Activated CD4-positive, alpha-beta T cell treated with anti-CD3 and anti-CD28 coated beads, Interleukin-10, Interleukin-2, amounts not matched to agents 100 ng/mL and 50 ng/mL, durations not matched to agents 16 hours and 8 hours (primary cell): Measurements from ENCODE around the gene CHN2.
"Not testable (repeated sequence)": the region's sequence is repeated elsewhere in the genome, so short reads cannot be mapped to it uniquely, and the experiment has no call there.

Experiments used
- DNase-seq: peaks from one replicate; pipeline ENCODE4 v3.0.0-alpha.2; 2020

The CHN2 gene

DNA sequence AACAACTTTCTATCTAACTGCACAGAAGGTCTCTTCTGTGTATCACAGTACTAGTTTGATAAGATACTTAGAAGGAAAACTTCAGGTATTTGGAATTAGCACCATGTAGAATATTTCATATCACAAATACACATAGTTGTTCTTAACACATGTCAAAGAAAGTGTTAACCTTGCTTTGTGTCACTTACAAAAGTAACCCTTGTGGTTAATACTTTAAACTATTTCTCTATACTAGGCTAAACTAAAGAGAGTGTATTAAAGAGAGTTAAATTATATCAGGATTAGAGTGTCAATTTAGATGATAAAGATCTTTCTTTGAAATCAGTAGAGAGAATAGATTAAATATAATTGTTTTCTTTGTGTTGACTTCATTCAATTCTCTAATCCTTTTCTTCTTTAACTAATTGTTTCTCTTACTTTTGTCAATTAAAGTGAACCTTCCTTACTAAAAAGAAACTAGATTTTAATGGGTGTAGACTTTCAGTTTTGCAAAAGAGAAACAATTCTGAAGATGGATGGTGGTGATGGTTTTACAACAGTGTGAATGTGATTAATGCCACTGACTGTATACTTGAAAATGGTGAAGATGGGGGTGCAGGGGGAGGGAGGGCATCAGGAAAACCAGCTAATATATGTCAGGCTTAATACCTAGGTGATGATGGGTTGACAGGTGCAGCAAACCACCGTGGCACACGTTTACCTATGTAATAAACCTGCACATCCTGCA lies 67.8 kb downstream of the CHN2 start:
- DNase-seq = no peak

DNA sequence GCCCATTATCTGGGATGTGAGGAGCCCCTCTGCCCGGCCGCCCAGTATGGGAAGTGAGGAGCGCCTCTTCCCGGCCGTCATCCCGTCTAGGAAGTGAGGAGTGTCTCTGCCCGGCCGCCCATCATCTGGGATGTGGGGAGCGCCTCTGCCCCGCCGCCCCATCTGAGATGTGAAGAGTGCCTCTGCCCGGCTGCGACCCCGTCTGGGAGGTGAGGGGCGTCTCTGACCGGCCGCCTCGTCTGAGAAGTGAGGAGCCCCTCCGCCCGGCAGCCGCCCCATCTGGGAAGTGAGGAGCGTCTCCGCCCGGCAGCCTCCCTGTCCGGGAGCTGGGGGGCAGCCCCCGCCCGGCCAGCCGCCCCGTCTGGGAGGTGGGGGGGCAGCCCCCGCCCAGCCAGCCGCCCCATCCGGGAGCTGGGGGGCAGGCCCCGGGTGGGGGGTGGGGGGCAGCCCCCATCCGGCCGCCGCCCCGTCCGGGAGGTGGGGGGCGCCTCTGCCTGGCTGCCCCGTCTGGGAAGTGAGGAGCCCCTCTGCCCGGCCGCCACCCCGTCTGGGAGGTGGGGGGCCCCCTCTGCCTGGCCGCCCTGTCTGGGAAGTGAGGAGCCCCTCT lies 69.1 kb downstream of the CHN2 start:
- not testable (repeated sequence) for DNase-seq

DNA sequence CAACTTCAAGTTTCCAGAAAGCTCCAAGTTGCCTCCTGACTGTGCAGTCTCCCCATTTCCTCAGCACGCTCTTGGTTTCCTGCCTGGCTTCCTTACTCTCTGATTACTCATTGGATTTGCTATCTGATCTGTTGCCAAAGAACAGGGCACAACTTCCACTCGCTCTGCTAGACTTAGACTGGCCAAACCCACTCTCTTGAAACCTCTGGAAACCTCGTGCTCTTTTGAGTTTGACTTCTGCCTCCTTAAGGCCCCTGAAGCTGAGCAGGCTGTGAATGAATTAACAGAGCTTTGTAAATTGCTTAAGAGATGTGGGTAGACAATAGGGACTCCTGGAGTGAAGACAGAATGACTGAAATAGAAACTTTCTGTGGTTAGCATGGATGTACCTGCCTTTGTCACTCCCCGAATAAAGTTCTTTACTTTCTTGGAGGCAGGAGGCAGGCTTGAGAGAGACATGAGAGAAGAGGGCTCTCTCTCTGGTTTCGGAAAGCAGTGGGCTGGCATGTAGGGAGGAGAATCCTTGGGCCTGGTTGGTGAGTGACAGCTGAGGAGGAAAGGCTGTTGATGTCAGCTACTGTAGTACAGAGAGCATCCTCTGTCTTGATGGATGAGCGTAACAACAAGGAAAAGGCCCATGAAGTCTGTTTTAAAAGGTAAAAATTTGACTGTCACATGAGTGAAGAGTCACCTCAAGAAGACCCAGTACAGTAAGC lies 70.8 kb downstream of the CHN2 start:
- DNase-seq = peak; percentile 80

DNA sequence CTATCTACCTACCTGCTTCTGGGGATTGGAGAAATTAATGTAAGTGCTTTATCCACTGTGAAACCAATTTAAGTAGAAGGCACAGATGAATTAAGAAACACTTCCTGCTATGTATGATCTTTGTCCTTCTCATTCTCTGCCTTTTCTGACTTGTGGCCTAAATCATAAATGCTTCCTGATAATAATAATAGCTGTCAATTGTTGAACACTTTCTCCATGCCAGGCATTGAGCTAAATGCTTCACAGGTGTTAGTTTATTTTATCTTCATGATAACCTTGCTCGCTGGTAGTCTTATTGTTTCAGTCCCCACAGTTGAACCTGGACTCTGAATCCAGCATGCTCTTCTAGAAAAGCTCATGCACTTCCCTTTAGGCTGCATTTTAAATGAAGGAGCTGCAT lies 75.4 kb downstream of the CHN2 start:
- no peak for DNase-seq

DNA sequence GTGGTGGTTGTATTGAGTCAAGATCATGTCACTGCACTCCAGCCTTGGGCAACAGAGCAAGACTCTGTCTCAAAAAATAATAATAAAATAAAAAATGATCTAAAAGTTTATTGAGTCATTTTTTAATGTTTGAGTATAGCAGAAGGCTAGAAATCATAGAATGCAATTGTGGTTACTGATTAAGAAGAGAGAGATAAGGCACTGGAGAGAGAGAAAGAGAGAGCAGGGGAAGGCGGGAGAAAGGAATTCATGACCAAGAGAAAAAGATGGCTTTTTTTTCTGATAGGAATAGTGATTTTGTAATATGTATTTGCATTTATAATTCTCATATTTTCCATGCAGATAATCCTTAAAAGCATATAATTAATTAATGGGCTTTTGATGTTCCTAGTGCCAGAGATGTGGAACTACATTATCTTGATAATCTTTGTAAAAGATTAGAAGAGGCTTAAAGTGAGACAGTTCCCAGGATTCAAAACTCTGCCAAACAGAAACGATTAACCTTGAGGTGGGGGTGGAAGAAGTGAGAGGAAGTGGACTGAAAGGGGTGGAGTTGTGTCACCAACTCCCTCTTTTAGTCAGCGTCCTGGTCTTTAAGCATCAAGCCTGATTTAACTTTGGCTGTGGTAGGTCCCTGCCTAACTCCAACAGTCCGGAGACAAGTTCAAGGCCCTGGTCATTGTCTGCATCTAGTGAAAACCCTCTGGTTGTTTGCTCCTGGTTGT lies 76.2 kb downstream of the CHN2 start:
- peak; percentile 68 for DNase-seq

DNA sequence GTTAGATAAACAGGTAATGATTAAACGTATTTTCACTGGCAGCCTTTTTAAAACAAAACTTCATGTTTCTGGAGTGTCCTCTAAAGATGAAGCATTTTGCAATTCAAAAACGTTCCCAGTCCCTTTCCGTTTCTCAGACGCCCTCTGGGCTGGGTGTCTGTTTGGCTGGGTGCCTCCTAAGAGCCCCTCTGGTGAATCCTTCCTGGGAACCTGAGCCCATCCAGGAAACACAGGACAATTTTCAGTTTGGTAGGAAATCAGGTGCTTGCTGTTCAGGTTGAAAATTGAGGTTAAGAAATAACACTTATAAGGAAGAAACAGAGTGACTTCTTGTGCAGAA lies 76.7 kb downstream of the CHN2 start:
- no peak for DNase-seq

DNA sequence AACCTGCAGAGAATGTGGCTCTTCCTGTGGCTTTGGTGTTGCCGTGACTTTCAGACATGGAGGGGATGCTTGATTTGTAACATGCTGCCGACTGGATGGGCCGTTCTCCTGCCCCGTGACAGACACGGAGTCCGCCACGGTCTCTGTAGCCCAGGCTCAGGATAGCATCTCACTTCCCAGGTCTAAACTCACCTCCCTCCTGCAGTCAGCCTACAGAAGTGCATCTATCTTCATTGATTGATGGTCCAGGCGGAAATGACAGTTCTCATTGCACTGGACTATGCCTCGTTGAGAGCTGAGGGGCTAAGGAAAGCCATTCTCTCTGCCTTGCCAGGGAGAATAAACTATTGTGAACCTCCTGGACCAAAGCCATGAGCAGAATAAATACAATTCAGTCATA lies 77.5 kb downstream of the CHN2 start:
- no peak for DNase-seq

DNA sequence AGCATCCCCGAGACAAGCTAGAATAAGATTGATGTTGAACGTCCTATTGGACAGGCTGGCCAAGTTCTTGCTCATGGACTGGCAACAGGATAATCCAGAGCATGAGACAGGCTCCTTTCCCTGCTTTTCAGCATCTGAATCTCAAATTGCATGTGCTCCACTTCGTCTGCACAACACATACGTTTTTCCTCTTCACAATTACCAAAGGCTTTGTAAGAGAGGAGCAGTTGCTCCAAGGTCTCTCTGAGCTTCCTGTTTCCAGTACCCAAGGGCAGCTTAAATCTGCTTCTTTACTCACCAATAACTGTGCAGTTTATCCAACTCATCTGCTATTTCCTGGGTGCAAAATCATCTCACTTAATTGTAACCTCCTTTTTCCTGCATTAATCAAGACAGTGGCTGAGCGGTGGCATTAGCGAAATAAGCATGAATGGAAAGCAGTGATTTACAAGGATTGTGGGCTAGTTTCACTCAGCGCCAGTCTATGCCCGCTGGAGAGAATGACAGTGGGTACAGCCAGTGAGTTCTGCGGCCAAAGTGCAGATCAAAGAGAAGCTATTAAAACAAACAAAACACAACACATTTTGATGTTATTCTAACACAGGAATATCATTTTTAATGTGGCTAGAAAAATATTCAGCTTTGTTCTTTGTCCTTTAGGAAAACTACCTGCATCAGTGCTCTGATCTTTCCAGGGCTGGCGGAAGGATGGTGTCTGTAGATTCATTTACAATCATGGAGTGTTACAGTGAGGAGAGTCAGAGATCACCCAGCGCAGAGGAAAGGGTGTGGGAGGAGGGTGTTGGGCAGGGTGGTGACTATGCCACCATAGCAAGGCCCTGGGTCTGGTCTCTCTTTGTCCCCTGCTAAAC lies 79.8 kb downstream of the CHN2 start:
- DNase-seq = no peak

DNA sequence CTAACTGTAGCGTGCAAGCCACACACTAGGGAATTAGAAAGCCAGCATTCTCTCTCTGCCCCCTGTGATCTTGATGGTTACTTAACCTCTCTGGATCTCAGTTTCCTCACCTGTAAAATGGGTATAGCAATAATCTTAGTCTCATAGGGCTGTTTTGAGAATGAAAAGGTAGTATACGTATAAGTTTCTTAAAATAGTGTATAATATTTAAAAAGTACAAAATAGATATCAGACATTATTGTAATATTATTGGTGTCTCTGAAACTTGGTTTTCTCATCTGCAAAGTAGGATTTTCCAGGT lies 80.4 kb downstream of the CHN2 start:
- DNase-seq = no peak

DNA sequence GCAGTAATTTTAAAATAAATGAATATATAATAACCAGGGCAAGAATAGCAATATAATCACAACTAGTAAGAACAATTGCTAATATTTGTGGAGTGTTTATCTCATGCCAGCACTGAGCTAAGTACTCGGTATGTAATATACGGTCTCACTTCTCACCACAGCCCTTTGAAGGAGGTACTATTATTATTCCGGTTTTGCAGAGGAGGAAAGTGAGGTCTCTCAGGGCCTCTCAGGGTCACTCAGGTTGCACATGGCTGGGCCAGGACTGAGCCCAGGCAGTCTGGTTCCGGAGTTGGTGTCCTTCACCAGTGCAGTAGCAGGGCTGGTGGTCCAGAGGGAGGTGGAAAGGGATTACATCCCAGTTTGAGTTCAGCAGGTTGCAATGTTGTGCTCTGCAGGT lies 80.9 kb downstream of the CHN2 start:
- no peak for DNase-seq

DNA sequence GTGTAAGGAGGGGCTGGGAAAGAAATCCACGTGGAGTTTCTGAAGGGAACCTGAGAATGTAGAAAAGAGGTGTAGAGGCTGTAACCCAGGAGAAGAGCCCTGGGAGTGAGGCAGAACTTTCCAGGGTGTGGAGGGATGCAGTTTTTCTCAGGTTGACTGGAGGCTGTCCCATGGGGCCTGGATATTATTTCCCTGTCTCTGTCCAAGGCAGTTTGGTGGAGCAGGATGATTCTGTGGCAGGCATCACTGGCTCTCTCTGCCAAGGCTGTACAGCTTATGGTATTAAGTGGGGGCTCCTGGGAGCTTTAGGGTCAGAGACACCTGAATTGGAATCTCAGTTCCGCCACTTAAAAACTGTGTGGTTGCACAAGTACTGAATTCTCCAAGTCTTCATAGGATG lies 81.6 kb downstream of the CHN2 start:
- DNase-seq = no peak

DNA sequence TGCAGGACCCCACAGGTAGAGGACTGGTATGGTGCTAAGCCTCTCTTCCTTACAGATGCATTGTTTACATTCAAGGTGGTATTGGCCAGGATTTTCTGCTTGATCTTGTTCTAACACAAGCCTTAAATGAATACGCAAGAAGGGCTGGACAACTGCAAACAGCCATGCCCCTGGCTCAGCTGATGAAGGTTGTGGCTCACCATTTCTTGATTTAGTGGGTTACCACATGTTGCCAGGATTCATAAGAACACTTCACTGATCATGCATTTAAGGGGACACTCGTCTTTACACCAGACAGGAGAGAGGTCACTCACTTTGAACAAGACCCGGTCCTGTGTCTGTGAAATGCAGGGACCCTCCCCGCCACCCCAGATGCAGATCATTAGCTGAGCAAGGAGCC lies 82.2 kb downstream of the CHN2 start:
- no peak for DNase-seq

DNA sequence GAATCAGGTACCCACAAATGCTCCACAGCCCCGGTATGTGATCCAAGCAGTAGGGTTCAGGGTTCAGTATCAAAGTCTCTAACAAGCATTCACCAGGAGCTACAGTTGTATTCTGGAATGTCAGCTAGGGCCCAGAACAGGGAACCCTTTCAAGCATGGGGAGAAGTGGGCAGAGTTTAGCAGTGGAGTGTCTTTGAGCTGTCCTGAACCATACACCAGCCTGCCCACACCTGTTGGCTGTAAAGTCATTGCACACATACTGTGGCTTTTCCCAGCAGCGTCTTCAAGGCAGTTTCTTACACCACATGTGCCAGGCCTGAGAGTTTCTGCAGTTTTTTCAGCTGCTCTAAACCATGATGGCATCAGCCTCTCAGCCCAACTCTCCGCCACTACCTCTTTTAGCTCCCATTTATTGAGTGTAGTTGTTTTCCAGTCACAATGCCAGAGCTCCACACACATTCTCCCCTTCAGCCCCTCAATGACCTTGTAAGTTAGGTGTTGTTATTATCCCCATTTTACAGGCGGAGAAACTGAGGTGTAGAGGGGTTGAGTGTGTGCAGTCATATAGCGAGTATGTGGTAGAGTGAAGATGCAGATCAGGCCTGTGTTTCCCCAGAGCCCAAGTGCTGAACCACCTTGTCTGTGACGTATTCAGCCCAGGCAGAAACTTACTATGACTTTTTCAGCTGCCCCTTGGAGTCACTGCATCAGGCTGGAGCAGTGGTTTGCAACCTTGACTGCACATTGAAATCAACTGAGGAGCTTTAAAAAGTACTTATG lies 83.1 kb downstream of the CHN2 start:
- peak; percentile 83 for DNase-seq

DNA sequence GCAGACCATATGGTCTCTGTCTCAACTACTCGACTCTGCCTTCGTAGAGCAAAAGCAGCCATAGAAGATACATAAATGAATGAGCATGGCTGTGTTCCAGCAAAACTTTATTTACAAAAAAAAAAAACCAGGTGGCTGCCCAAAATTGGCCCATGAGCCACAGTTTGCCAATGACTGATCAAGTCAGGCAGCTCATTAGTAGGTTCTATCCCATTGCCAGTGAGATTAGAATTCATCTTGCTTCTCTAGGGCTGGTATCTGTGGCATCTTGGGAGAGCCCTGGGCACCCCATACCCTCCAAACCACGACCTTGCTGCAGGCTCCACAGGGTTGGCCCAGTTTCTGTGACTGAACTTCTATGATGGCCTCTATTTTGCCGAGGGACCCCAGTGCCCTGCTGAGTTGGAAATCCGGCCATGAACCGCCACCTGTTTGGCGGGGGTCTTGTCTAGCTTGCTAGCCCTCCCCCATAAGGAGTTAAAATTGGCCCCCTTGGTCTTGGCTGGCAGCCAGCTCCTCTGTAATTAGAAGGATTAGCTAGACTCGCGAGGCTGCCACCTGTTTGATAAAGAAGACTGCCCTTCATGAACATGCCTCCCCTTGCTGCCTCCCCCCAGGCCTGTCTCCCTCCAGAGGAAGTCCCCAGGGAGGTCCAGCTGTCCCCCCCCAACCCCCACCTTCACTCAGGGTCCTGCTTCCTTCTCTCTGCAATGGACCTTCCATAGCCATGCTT lies 83.9 kb downstream of the CHN2 start:
- DNase-seq = no peak

DNA sequence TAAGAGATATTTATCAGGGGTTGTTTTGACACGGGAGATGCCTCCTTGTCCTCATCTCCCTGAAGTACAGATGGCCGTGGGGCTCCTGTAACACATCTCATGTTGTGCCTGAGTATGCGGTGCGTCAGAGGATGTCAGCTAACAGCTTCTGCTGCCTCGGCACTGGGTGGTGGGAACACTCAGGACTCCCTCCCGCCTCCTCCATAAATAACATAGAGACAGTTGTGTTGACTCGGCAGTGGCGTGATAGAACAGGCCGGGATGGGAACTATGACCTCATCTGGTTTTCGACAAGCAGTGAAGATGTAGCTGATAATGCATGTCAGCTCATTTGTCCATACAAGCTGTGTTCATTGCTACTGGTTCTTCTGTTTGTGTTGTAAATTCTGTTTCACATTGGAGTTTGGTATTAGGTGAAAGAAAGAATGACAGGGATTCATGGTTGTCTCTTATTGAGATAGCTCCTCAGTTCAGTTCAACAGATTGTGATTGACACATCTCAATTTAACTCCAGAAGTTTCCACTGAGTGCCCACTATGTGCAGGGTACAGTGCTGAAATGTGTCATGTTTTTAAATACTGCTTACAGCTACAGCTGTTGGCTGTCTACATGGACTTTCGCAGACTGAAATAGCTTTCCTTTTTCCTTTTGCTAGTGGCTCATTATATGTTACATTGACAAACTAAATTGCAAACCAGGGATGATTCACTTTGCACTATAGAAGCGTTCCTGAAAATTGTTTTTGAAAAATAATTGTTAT lies 87.4 kb downstream of the CHN2 start:
- DNase-seq = no peak

DNA sequence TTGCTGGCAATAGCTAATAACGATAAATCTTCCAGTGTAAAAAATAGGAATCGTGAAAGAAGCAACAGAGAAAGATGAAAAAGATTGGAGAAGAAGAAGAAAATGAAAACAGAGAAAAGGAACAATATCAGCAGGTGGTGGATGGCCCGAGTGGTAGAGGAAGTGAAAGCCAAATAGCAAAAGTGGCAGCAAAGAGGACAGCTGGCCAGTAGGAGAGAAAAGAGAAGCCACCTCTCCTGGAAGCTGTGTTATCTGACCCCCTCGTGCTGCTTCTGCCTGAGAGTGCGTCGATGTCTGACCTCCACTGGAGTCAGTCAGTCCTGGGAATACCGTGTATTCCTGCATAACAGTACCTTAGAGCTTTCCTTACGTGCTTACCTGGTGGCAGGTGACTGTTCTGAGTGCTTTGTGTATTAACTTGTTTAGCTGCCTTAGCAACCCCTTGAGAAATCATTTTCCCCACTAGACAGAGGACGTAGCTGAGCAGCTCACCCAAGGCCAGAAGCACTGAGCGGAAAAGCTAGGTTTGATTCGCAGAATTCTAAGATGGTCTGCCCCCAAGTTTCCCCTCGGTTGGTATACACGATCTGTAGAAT lies 88.3 kb downstream of the CHN2 start:
- no peak for DNase-seq

DNA sequence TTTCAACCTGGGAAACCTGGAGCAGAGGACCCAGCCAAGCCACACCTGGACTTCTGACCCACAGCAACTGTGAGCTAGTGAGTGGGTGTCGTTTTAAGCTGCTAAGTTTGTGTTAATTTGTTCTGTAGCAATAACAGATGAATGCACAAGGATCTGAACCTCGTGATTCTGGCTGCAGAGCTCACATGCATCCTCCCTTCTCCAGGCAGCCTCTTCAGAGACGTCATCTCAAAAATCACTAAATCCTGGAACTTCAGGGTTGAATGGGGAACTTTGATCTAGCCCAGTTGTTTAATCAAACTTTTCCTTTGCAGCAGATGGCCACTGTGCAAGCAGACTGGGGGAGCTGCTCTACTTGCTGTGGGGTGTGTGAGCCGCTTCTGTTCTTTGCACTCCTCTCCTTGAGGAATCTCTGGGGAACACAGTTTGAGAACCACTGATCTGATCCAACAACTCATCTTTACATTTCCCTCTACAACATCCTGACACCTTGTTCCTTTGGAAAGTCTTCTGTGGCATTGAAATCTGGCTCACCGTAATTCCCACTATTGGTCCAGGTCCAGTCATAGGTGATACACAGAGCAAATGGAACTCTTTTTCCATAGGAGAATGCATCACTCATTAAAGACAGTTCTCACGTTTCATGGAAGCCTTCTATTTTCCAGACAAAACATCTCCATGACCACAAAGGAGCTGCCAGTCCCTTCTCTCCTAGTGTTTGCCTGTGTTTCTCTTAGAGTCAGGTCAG lies 90.3 kb downstream of the CHN2 start:
- DNase-seq = no peak

DNA sequence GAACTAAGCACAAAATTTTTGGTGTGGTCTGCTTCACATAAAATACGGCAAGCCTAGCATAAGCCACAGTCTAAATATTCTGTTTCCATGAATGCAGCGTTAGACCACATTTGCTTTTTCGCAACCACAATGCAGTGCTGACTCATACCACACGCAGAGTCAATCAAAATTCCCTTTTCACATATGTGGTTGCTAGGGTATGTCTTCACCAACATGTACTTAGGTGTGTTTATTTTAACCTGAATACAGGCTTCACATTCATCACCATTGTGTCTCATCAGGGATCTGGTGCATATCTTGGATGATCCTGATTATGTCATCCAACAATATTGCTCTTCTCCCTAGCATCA lies 90.8 kb downstream of the CHN2 start:
- DNase-seq = peak; percentile 87

DNA sequence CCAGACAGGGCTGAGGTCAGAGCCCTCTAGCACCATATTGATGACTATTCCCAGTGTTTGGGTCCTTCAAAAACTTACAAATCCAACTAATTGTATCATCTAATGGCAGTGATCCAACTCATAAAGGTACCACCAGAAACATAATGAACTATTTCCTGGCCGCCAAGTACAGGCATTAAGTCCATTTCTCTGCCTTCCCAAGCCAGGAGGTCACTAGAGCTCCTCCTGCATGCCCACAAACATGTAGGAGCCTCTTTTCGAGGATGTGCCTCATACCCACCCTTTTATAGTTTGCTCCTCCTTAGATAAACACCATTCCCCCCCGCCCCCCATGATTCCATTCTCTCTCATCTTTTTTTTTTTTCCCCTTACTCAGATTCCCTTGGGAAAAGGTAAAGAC lies 91.3 kb downstream of the CHN2 start:
- no peak for DNase-seq

DNA sequence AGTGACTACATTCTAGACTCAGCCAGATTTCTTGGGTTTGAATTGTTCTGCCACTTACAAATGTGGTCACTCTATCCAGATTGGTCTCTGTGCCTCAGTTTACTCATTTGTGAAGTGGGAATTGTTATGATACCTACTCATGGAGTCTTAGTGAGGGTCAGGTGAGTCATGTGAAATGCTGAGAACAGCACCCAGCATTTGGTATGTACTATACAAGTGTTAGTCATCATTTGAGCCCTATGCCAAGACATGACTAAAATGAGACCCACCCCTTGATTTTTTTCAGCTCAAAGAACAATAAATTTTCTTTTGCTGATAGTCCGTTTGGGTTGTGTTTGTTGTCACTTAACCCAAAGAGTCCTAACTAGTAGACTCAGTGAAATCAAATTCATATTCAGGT lies 92.8 kb downstream of the CHN2 start:
- peak; percentile 35 for DNase-seq
